OCI-LY1 (cell line): ENCODE measurements around the gene DPH5.

ENCODE experiments used
- H2AFZ ChIP-seq: fragments of 200-600 bp; sonication (generic), shearing (Covaris generic); 2 replicates; pipeline ENCODE4 v1.6.0; 2014; ENCODE audit warnings: antibody characterized with exemption, mild to moderate bottlenecking, low read length
- H3F3A ChIP-seq: fragments of 200-600 bp; sonication (generic), shearing (Covaris generic); 2 replicates; pipeline ENCODE4 v1.6.0; 2014; ENCODE audit warnings: mild to moderate bottlenecking, antibody characterized with exemption, low read length, moderate library complexity; ENCODE audit not compliant: insufficient read depth
- H3K27ac ChIP-seq: fragments of 200-600 bp; sonication (generic); 2 replicates; pipeline ENCODE4 v1.5.1; 2014; ENCODE audit warnings: low read length, mixed run types, mild to moderate bottlenecking, low read depth; ENCODE audit not compliant: poor library complexity, severe bottlenecking
- H3K27me3 ChIP-seq: fragments of 200-600 bp; sonication (generic); 2 replicates; pipeline ENCODE4 v1.6.0; 2014; ENCODE audit warnings: antibody characterized with exemption, mild to moderate bottlenecking, low read length, moderate library complexity; ENCODE audit not compliant: insufficient read depth
- H3K36me3 ChIP-seq: fragments of 200-600 bp; sonication (generic); 2 replicates; pipeline ENCODE4 v1.6.1; 2014; ENCODE audit warnings: mild to moderate bottlenecking, antibody characterized with exemption, low read length, moderate library complexity, mixed read lengths; ENCODE audit not compliant: insufficient read depth
- H3K4me1 ChIP-seq: fragments of 200-600 bp; sonication (generic); 2 replicates; pipeline ENCODE4 v1.5.1; 2014; ENCODE audit warnings: mild to moderate bottlenecking, low read length, moderate library complexity; ENCODE audit not compliant: insufficient read depth, severe bottlenecking
- H3K4me2 ChIP-seq: fragments of 200-600 bp; sonication (generic), shearing (Covaris generic); 2 replicates; pipeline ENCODE4 v1.6.1; 2014; ENCODE audit warnings: low read length
- H3K4me3 ChIP-seq: fragments of 200-600 bp; sonication (generic); 2 replicates; pipeline ENCODE4 v1.5.1; 2014; ENCODE audit warnings: low read length, low read depth, mild to moderate bottlenecking, mixed read lengths; ENCODE audit not compliant: poor library complexity, severe bottlenecking
- H3K79me2 ChIP-seq: fragments of 200-600 bp; shearing (Covaris generic); 2 replicates; pipeline ENCODE4 v1.6.1; 2016; ENCODE audit warnings: mixed run types, low read length, mixed read lengths; ENCODE audit not compliant: insufficient read depth
- H3K9ac ChIP-seq: fragments of 200-600 bp; sonication (generic), shearing (Covaris generic); 2 replicates; pipeline ENCODE4 v1.6.1; 2014; ENCODE audit warnings: mild to moderate bottlenecking, low read length, mixed read lengths
- H3K9me2 ChIP-seq: fragments of 200-600 bp; sonication (generic), shearing (Covaris generic); 2 replicates; pipeline ENCODE4 v1.6.1; 2014; ENCODE audit warnings: low read depth, mild to moderate bottlenecking, low read length, mixed read lengths
- H3K9me3 ChIP-seq: fragments of 200-600 bp; shearing (Covaris generic); 2 replicates; pipeline ENCODE4 v1.6.1; 2014; ENCODE audit warnings: low read length, mixed read lengths
- H4K20me1 ChIP-seq: fragments of 200-600 bp; sonication (generic), shearing (Covaris generic); 2 replicates; pipeline ENCODE4 v1.6.0; 2016; ENCODE audit warnings: mild to moderate bottlenecking, low read length; ENCODE audit not compliant: insufficient read depth
- EZH2 ChIP-seq: fragments of 200-600 bp; sonication (generic), shearing (Covaris generic); IDR thresholded peaks from 2 replicates; pipeline ENCODE4 v1.8.0; 2017; ENCODE audit warnings: borderline replicate concordance, mixed run types, mild to moderate bottlenecking, antibody characterized with exemption, low read length, moderate library complexity, mixed read lengths
- TF ChIP-seq, protein P1 (sequence below): fragments of 200-600 bp; sonication (generic), shearing (Covaris generic); IDR thresholded peaks from 2 replicates; pipeline ENCODE4 v1.5.1; 2017; ENCODE audit warnings: mild to moderate bottlenecking, antibody characterized with exemption, low read length, moderate library complexity, mixed read lengths

The DPH5 gene

DNA sequence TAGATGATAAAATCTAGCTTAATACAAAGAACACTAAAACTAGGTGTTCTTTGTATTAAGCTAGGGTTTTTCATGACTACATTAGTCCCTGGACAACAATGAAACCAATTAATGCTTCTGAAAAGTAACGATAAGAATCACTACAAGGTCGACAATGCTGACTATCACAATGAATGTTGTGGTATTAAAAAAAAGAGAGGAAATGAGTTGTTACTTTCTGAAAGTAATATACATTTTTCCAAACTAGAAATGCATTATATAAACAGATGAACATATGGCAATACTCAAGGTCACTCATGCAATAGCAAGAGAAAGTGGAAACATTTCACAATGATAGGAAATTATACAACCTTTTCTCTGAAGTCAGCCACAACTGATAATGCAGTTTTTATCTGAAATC is 19.0 kb downstream of the DPH5 start:
- no peaks in the 10 kb centered on the region; the same call in 1 of the 2 replicates for H3F3A ChIP-seq
- no peak overlapping the region for H3K9ac ChIP-seq
- no peaks in the 10 kb centered on the region for H4K20me1 ChIP-seq
- TF ChIP-seq EZH2, result no peak
- TF ChIP-seq, protein P1, sequence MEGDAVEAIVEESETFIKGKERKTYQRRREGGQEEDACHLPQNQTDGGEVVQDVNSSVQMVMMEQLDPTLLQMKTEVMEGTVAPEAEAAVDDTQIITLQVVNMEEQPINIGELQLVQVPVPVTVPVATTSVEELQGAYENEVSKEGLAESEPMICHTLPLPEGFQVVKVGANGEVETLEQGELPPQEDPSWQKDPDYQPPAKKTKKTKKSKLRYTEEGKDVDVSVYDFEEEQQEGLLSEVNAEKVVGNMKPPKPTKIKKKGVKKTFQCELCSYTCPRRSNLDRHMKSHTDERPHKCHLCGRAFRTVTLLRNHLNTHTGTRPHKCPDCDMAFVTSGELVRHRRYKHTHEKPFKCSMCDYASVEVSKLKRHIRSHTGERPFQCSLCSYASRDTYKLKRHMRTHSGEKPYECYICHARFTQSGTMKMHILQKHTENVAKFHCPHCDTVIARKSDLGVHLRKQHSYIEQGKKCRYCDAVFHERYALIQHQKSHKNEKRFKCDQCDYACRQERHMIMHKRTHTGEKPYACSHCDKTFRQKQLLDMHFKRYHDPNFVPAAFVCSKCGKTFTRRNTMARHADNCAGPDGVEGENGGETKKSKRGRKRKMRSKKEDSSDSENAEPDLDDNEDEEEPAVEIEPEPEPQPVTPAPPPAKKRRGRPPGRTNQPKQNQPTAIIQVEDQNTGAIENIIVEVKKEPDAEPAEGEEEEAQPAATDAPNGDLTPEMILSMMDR, result no peak
- no peak overlapping the region for H3K4me3 ChIP-seq
- H3K79me2 ChIP-seq, result no peaks in the 10 kb centered on the region
- no peak overlapping the region for H3K27ac ChIP-seq
- no peaks in the 10 kb centered on the region for H3K9me2 ChIP-seq
- H2AFZ ChIP-seq, result no peak overlapping the region
- H3K4me1 ChIP-seq, result no peaks in the 10 kb centered on the region
- no peaks in the 10 kb centered on the region for H3K27me3 ChIP-seq
- no peaks in the 10 kb centered on the region for H3K9me3 ChIP-seq
- no peak overlapping the region for H3K4me2 ChIP-seq
- H3K36me3 ChIP-seq, result peaks cover 35% of the 10 kb centered on the region

DNA sequence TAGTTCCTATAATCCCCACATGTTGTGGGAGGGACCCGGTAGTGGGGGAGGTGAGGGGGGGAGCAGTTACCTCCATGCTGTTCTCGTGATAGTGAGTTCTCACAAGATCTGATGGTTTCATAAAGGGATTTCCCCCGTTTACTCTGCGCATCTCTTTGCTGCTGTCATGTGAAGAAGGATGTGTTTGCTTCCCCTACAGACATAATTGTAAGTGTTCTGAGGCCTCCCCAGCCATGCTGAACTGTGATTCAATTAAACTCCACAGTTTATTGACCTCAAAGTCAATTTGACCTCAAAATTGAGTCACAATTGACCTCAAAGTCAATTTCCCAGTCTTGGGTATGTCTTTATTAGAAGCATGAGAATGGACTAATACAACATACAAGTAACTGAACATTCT is 19.7 kb downstream of the DPH5 start:
- H3F3A ChIP-seq, result no peaks in the 10 kb centered on the region; the same call in 1 of the 2 replicates
- H3K79me2 ChIP-seq, result no peaks in the 10 kb centered on the region
- H3K27ac ChIP-seq, result no peak overlapping the region
- peaks cover 39% of the 10 kb centered on the region for H3K36me3 ChIP-seq
- no peak overlapping the region for H2AFZ ChIP-seq
- H4K20me1 ChIP-seq, result no peaks in the 10 kb centered on the region
- H3K9me2 ChIP-seq, result no peaks in the 10 kb centered on the region
- H3K9ac ChIP-seq, result no peak overlapping the region
- no peaks in the 10 kb centered on the region for H3K27me3 ChIP-seq
- no peaks in the 10 kb centered on the region for H3K9me3 ChIP-seq
- H3K4me3 ChIP-seq, result no peak overlapping the region
- no peaks in the 10 kb centered on the region for H3K4me1 ChIP-seq
- no peak overlapping the region for H3K4me2 ChIP-seq
- TF ChIP-seq, protein P1, result no peak

DNA sequence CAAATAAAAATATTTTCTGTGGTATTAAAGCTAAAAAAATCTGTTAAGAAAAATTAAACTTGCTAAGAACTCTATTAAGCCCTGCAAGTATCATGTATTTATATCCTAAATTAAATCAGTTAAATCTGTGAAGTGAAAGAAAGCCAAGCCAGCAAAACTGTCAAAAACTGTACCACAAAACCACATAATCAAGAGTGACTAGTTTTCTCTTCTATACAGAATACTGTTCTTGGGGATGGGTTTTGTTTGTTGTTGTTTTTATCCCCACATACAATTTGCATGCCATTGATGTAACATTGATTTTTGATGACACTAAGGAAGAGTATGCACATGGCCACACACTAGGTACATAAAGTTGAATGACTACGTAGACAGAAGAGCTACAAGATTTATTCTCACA is 20.4 kb downstream of the DPH5 start:
- Histone ChIP-seq H3K4me2 (no peak overlapping the region), H4K20me1 (no peaks in the 10 kb centered on the region), H3K27me3 (no peaks in the 10 kb centered on the region), H3K27ac (no peak overlapping the region), H3K4me3 (no peak overlapping the region), H3K79me2 (no peaks in the 10 kb centered on the region), H3K9ac (no peak overlapping the region), H3K9me3 (no peaks in the 10 kb centered on the region), H3K4me1 (no peaks in the 10 kb centered on the region), H3F3A (no peaks in the 10 kb centered on the region; the same call in 1 of the 2 replicates), H3K9me2 (no peaks in the 10 kb centered on the region), H3K36me3 (peaks cover 39% of the 10 kb centered on the region), H2AFZ (no peak overlapping the region)
- TF ChIP-seq, protein P1, result no peak
- no peak for TF ChIP-seq EZH2
